Measurements from ENCODE around the gene DHRSX.

GRCh38 chrX:2502120-2502667 is 1.4 kb upstream of the DHRSX start:
- no peak for TF ChIP-seq CTCF (IDR thresholded peaks at IDR 0.05; ENCODE audit: low read depth, low read length)
- TF ChIP-seq POLR2A (IDR thresholded peaks at IDR 0.05; ENCODE audit: extremely low read depth, insufficient read length), result no peak

All from NB4 (cell line).